Frontal cortex (tissue), 4 donors: ENCODE measurements around the gene EGFR. TPM values are rescaled to one million over a fixed set of nuclear protein-coding genes. Genes with fewer than 3 reads are reported as not detected.

Source experiments
- DNase-seq, 2 donors: peaks; one replicate each; pipeline ENCODE4 v3.0.0; 2012; ENCODE audit warnings: low spot score in 2 of 2
- FAIRE-seq: peaks from 2 replicates; lab custom pipeline; 2012; peaks lifted over from hg19 to GRCh38; lab: Jason Lieb, UNC
- total RNA-seq: library from RNA; depleted of rRNA; stranded (reverse); fragments of >200 nt; gene quantifications from one replicate; pipeline ENCODE4 v1.2.3, GENCODE V29; 2014
- donor health status: control.
- donor health status: control.
- donor health status: control.

Gene EGFR
- total RNA-seq = 5.3 TPM

DNA sequence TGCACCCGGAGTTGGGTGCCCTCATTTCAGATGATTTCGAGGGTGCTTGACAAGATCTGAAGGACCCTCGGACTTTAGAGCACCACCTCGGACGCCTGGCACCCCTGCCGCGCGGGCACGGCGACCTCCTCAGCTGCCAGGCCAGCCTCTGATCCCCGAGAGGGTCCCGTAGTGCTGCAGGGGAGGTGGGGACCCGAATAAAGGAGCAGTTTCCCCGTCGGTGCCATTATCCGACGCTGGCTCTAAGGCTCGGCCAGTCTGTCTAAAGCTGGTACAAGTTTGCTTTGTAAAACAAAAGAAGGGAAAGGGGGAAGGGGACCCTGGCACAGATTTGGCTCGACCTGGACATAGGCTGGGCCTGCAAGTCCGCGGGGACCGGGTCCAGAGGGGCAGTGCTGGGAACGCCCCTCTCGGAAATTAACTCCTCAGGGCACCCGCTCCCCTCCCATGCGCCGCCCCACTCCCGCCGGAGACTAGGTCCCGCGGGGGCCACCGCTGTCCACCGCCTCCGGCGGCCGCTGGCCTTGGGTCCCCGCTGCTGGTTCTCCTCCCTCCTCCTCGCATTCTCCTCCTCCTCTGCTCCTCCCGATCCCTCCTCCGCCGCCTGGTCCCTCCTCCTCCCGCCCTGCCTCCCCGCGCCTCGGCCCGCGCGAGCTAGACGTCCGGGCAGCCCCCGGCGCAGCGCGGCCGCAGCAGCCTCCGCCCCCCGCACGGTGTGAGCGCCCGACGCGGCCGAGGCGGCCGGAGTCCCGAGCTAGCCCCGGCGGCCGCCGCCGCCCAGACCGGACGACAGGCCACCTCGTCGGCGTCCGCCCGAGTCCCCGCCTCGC, at the start of gene EGFR:
Gene EGFR (plus strand): TSS at position 657 of the 830 bp plus-strand sequence. CDS start 261 bp downstream, outside the sequence.
- DNase-seq (peak; percentile 74 to 76), FAIRE-seq (no peak)

DNA sequence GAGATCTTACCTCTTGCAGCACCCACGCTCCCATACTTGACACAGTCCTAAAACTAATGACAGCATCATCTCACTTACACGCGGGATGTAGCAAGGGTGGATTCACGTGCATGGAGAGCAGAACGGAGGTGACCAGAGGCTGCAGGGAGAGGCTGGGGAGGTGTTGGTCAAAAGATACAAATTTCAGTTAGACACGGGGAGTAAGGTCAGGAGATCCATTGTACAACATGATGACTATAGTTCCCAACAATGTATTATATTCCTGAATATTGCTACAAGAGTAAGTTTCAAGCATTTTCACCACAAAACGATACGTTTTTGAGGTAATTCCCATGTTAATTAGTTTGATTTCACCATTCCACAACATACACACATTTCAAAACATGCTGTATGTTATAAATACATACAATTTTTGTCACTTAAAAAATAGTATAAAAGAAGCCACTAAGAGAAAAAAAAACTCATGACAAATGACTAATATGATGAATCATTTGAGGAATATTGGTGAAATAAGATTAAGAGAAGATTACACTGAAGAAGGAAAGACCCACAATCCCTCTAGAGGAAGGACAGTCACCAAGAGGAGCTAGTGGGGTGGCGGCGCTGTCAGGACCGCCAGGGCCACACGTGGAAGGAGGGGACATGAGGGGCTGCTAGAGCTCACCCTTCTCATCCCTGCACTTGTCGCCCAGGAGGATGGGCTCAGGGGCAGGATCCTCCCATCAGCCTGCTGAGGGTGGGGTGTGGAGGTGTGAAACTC, 49.4 kb upstream of the EGFR start:
- DNase-seq (no peak), FAIRE-seq (no peak)

DNA sequence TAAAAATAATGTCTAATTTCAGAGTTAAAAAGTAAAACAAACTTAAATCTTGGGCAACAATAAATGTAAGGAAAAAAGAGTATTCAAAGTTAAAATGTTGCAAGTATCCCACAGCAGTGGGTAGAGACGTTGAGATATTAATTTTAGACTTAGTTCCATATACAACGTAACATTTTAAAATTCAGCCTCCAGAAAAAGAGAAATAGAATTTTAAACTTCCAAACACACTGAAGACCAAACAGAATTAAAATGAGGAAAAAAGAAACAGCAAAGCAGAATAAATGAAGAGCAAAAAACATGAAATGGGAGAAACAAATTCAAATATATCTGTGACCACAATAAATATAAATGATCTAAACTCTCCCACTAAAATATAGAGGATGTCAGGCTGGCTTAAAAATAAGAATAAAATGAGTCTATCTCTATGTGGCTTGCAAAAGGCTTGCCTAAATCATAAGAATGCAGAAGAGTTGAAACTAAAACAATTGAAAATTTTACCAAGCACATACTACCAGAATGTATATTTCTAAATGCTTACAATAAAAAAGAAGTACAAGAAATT, 46.0 kb upstream of the EGFR start:
- DNase-seq (no peak), FAIRE-seq (no peak)

DNA sequence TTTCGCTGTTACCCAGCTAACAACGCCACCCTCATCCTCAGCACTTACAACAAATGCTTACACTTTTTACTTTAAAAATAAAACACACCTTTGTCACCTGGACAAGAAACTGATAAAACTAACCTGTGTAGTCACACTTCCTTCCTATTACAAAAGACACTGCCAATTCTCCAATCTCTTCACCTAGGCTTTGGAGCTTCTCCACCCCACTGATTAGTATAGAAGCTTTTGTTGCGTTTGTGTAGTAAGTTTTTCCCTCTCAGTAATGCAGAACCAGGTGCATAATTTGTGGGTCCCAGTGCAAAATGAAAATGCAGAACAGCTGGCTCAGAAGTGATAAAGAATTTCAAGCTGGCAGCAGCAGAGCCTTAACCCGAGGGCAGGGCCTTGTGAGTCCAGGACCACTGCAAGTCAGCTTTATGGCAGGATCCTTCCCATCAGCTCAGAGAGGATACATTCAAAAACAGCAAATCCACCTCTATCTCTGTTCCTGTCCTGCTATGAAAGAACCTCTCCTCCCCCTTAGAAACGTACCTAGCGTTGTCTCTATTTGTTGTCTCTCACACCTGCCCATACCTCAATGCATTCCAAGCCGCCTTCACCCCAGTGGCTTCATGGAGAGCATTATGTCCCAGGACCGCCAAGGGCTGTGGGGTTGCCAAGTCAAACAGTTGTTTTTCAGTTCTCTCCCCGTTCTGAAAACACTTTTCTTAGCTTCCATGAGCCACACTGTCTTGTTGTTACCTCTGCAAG, 40.3 kb upstream of the EGFR start:
- no peak for DNase-seq
- no peak for FAIRE-seq

DNA sequence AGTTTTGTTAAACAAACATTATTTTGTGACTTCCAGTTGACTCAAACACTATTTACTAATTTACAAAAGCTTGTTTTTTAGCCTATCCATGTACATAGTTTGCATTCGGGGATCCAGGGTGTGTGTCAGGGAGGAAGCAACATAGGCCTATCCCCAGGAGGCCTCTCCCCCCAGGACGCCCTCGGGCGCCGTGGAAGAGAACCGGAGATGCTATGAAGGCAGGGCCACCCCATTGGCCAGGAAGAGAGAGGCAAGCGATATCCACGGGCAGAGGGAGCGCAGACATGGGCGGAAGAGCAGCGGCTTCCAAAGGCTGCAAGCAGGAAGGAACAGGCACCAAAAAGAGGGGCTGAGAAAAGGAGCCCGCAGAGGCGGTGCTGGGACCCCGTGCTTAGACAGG, 38.3 kb upstream of the EGFR start:
- FAIRE-seq (no peak), DNase-seq (no peak)

DNA sequence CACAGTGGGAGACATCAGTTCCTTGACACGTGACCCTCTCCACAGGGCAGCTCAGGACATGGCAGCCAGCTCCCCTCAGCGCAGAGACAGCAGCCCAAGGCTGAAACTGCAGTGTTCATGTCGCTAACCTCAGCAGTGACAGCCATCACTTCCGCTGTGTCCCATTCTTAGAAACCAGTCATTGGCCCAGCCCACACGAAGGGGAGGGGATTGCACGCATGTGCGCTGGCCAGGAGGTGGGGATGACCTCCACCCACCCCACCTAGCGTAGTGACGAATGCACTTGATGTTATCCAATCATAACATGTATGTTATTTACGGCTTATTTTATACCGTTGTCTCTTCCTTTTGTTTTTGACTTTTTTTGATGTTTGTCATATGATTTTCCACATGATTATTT, 36.9 kb upstream of the EGFR start:
- FAIRE-seq = no peak

DNA sequence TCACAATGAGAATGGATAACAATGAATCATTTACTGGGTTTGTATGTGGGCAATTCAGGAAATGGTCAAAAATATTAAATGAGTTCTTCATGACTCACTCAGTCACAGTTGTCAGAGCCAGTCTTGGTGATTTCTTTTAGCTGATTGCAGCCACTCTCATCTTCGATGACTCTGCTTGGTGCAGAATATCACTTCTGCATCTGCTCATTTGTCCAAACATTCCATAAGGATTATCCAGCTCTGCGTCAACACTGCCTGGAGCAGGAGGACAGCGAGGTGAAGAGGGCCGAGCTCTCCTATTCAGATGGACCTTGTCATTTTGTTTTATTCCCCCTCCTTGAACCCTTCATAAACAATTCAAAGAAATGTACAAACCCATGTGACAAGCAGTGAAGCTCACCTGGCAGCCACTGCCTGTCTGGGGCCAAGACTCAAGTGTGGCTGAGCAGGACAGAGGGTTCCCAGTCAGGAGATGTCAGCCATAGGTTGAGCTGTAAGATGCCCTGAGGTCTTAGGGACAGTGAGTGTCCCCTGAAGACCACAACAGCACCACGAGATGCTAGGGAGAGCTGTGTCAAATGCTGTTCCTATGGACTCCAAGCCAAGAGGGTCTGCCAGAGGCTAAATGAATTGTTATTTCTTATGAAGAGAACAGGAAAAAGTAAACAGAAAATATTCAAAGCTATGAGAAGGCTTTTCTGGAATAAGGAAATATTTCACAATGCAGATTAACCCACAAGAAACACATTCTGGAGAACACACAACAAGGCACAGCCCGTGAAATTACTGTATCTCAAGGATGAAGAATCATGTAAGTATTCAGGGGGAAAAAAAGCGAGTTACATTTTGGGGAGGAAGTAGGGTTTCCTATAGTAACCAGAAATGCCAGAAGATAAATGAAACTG, 33.1 kb upstream of the EGFR start:
- FAIRE-seq = no peak
- no peak for DNase-seq

More for the DNA sequence above, 36.9 kb upstream of the EGFR start:
- DNase-seq = no peak

DNA sequence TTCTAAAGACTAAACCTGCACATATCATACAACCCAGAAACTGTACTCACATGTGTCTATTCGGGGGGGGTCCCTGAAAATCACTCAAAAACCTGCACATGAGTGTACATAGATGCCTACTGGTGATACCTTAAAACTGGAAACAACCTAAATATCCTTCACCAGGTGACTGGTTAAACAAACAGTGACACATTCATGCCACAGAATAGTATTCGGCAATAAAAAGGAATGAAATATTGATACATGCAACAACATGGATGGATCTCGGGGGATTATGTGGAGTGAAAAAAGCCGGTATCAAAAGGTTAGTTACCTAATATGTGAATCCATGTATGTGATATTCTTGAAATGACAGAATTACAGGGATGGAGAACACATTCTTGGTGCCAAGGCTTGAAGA, 32.1 kb upstream of the EGFR start:
- no peak for FAIRE-seq
- DNase-seq = no peak

DNA sequence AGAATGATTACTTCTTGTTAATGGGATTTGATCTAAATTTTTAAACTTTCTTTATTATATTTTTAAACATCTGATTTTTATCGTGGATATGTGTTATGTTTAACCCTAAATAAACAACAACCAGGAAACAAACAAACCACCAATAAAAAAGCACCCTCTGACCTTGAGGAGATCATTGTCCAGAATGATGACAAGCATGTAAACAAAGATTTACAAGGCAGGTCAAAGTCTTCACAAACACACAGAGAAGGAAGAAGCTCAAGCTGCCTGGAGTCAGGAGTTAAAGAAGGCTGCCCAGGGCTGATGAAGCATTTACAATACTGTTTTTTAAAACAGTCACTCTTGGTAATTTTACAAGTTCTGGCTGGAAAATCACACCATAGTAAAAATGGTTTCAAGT, 31.0 kb upstream of the EGFR start:
- DNase-seq (no peak), FAIRE-seq (no peak)

DNA sequence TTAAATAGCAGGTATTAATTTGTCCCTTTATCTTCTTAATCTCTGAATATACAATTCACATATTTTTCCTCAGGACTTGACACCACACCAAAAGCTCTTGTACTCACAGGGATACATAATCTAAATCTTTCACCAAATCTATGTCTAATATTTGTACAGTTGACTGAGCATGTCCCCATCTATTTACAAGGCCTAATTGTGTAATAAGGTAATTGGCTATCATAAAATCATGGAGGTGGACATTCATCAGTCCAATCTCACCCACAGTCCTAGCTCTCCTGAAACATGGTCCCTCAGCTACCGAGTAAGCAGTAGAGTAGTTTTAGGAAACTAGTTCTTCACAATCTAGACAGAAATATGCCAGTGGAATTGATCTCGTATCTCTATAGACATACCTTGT, 30.3 kb upstream of the EGFR start:
- no peak for FAIRE-seq
- no peak for DNase-seq

DNA sequence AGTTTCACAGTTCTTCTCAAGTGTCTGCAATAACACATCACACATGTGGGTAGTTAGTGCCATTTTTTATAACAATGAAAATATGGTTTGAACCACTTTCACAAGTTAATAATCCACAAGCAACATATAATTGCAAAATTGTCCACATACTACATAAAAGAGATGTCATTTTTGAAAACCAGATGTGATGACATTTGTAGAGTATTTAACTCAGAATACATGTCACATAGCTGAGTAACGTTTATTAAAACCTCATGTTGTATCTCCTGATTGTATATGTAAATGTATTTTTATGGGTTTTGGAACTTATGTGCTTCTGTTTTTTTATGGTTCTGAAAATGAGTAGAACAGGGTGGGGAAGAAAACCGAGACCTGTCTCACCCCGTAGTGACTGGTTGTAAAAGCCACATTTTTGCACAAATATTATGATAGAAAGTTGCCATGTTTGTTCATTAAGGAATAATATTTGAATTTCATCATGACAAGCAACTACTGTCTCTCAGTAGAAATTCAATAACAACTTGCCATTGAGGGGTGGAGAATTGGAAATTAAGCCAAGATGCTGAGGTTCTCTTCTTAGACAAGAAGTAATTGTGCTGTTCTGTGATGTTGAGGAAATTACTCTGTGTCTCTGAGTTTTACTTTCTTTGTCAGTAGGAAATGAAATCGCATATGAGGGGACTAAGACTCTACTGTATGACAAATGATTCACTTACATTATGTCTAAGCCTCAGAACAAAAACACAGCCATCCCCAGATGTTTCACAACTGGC, 29.2 kb upstream of the EGFR start:
- DNase-seq (no peak), FAIRE-seq (no peak)

DNA sequence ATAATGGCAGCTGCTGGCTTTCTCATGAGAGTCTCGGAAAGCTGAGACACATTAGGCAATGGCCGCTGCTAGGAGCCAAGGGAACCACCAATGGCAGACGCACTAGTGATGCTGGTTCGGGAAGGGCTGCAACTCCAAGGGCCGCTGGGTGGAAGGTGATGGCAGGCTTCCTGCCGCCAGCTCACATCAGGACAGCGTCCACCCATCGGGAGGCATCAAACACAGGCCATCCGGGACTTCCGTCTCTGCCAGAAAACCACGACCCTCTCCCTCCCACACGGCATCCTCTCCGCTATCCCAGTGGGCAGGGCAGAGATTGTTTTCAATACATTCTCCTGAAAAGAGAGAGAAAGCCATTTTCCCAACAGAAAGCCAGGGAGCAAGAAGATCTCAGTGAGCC, 27.5 kb upstream of the EGFR start:
- FAIRE-seq (no peak), DNase-seq (no peak)

DNA sequence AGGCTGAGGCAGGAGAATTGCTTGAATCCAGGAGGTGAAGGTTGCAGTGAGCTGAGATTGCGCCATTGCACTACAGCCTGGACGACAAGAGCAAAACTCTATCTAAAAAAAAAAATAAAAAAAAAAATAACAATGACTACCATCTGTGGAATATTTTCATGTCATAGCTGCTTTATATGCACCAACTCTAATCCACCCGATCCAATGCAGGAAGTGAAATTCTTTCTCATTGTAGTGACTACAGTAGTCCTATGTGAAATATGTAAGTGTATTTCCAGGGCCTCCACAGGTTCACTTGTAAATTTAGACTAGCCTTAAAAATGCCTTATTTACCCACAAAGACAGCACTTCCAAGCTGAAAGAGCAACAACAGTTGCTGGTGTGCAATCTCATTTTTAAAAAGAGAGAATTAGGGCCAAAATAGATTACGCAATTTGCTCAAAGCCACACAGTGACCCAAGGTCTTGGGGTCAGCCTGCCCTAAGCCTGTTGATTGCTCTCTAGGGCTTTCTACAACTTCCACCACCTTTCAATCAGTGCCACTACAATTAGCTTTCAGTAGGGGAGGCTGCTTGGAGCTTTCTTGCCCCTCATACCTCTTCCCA, 25.8 kb upstream of the EGFR start:
- FAIRE-seq (no peak), DNase-seq (no peak)

DNA sequence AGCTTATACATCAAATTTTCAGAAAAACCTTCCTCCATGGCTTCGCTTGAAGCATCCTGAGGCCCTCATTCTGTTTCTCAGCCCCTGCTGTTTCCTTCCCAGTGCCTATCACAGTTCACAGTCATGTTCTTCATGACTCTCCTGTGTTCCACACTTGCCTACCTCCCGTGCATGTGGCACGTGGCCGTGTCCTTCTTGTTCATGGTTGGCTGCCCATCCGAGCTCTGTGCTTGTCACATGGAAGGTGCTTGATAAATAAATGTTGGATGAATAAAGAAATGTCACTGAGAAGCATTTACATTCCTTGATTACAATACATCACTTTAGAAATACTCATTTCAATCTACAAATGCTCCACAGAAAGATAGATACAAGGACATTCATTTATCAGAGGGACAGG, 23.7 kb upstream of the EGFR start:
- FAIRE-seq (no peak), DNase-seq (no peak)

DNA sequence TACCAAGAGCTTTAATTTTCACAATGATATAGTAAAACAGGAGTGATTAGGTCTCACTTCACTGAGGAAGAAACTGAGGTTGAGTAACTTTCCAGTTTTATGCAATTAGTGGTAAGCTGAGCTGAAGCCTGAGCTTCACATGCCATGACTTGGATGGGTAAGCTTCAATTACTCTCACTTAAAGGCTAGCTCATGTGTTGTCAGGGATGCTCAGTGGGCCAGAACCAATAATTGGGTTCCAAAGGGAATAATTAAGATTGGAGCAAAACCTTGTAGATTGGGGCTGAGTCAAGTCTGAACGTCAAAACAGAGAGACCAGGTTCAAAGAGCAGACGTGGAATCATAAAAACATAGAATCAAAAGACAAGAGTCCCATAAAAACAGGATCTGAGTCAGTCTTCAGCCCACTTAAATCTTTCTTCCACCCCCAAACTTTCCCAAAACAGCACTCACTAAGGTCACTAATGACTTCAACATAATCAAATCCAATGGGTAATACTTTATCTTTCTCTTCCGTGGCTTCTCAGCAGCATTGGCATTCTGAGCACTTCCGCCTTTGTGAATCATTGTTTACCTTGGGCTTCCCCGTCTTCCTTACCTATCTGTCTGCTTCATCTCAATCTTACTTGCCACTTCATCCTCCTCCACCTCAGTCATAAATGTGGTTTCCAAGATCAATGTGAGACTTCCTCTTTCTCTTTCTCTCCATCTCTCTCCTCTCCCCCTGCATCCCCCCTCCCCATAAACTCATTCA, 23.0 kb upstream of the EGFR start:
- no peak for FAIRE-seq
- DNase-seq = no peak

DNA sequence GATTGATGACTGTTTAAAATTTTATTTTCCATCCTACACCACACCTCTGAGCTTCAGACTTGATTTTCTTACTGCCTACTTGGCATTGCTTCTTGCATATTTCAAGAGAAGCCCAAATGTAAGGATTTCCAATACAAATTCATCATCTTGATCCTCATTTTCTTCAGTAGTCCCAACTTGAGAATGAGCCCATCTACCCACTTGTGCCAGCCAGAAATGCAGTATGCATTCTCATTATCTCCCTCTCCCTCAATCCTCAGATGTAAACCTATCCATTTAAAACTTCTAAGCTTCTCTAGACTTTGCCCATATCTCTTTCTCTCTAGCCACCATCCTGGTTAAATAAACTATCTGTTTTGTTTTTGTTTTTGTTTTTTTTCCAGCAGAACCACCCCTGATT, 22.4 kb upstream of the EGFR start:
- FAIRE-seq = no peak
- no peak for DNase-seq

DNA sequence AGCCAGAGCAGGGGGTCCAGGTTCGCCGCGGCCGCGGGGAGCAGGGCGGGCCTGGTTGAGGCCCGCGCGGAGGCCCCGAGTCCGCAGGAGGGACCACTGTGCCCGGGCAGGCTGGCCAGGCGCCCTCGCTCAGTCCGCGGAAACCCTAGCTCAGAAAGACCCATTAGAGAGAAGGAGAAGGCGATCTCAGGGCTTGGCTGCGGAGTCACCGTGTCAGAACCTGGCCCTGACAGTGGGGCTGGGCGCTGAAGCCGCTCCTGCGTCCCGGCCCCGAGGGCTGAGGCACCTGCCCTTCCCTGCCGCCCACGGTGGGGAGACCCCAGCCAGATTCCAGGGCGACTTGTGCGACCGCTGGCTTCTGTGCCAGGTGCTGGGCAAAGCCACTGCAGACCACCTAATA, 14.2 kb upstream of the EGFR start:
- no peak for DNase-seq
- FAIRE-seq = no peak
